Vagina (tissue), 2 donors: Measurements from ENCODE around the gene EID2B.

Experiments used
- CTCF ChIP-seq, 3 experiments: fragments of 450-650 bp in 2 of 3; fragments of 200-600 bp in 1 of 3; sonication (generic) in 1 of 3; IDR thresholded peaks; one replicate each; pipeline ENCODE4 v1.5.1; 2017 to 2019; ENCODE audit warnings: antibody characterized with exemption in 3 of 3, mild to moderate bottlenecking in 2 of 3, moderate library complexity in 2 of 3
- POLR2A ChIP-seq, 2 donors: fragments of 450-650 bp; IDR thresholded peaks; one replicate each; pipeline ENCODE4 v1.6.1; 2017; ENCODE audit warnings: antibody characterized with exemption in 2 of 2, mild to moderate bottlenecking in 2 of 2, moderate library complexity in 2 of 2

GRCh38 chr19:39582442-39582841 lies 49.8 kb upstream of the EID2B start:
- TF ChIP-seq CTCF (IDR thresholded peaks at IDR 0.05) (no peak), POLR2A (IDR thresholded peaks at IDR 0.05) (no peak)
